ENCODE data around the gene PA2G4.
A peak's percentile ranks its signal among the peaks of the same experiment; 100 is the strongest.

The PA2G4 gene

GRCh38 chr12:56126732-56127239 is 22.4 kb downstream of the PA2G4 start:
- ATAC-seq (ENCODE audit: low read depth) (peak; percentile 14), DNase-seq (ENCODE audit: low spot score in 2 of 2) (peak in 1 of 2 donors; percentile 29)
- peak overlapping the region; percentile 93 for H3K4me3 Mint-ChIP-seq
- H3K4me1 Mint-ChIP-seq = peaks cover 34% of the 10 kb centered on the region
- H3K9me3 Mint-ChIP-seq = no peaks in the 10 kb centered on the region
- peak overlapping the region; percentile 91 for H3K27ac Mint-ChIP-seq
- H3K27me3 Mint-ChIP-seq = no peaks in the 10 kb centered on the region
- H3K36me3 Mint-ChIP-seq = peaks cover 14% of the 10 kb centered on the region

GRCh38 chr12:56127485-56127887 is 23.1 kb downstream of the PA2G4 start:
- Mint-ChIP-seq H3K36me3 (peaks cover 21% of the 10 kb centered on the region), H3K27me3 (no peaks in the 10 kb centered on the region), H3K27ac (peak overlapping the region; percentile 91), H3K4me1 (peaks cover 39% of the 10 kb centered on the region), H3K4me3 (peak overlapping the region; percentile 93), H3K9me3 (no peaks in the 10 kb centered on the region)
- DNase-seq (ENCODE audit: low spot score in 2 of 2) (no peak), ATAC-seq (ENCODE audit: low read depth) (no peak)

- H3K36me3 Mint-ChIP-seq = peaks cover 22% of the 10 kb centered on the region
- peak; percentile 89 to 95 for DNase-seq (ENCODE audit: low spot score in 2 of 2)
- peaks cover 41% of the 10 kb centered on the region for H3K4me1 Mint-ChIP-seq
- no peaks in the 10 kb centered on the region for H3K9me3 Mint-ChIP-seq
- peak; percentile 86 for ATAC-seq (ENCODE audit: low read depth)
- no peaks in the 10 kb centered on the region for H3K27me3 Mint-ChIP-seq
- H3K4me3 Mint-ChIP-seq = peak within 1 kb of the TSS; percentile 93
- H3K27ac Mint-ChIP-seq = peak within 1 kb of the TSS; percentile 91
These were observed 23.7 kb downstream of the PA2G4 start, which contains the start of gene ESYT1 for GRCh38 chr12:56127888-56128669. Gene ESYT1, plus strand, starts transcription at chr12:56128267. Its CDS starts 53 bp downstream, at chr12:56128320.

- peak overlapping the region; percentile 91 for H3K27ac Mint-ChIP-seq
- no peaks in the 10 kb centered on the region for H3K27me3 Mint-ChIP-seq
- peaks cover 26% of the 10 kb centered on the region for H3K36me3 Mint-ChIP-seq
- peak overlapping the region; percentile 93 for H3K4me3 Mint-ChIP-seq
- peaks cover 39% of the 10 kb centered on the region for H3K4me1 Mint-ChIP-seq
- ATAC-seq (ENCODE audit: low read depth) = no peak
- no peak for DNase-seq (ENCODE audit: low spot score in 2 of 2)
- no peaks in the 10 kb centered on the region for H3K9me3 Mint-ChIP-seq
These were observed 24.4 kb downstream of the PA2G4 start for GRCh38 chr12:56128670-56129205.

- peak overlapping the region; percentile 91 for H3K27ac Mint-ChIP-seq
- H3K4me1 Mint-ChIP-seq = peaks cover 35% of the 10 kb centered on the region
- peaks cover 28% of the 10 kb centered on the region for H3K36me3 Mint-ChIP-seq
- no peaks in the 10 kb centered on the region for H3K9me3 Mint-ChIP-seq
- DNase-seq (ENCODE audit: low spot score in 2 of 2) = peak; percentile 45 to 49
- H3K27me3 Mint-ChIP-seq = no peaks in the 10 kb centered on the region
- H3K4me3 Mint-ChIP-seq = peak overlapping the region; percentile 93
- peak; percentile 9 for ATAC-seq (ENCODE audit: low read depth)
These were observed 25.0 kb downstream of the PA2G4 start for GRCh38 chr12:56129206-56129941.

- H3K27me3 Mint-ChIP-seq = no peaks in the 10 kb centered on the region
- ATAC-seq (ENCODE audit: low read depth) = no peak
- no peaks in the 10 kb centered on the region for H3K9me3 Mint-ChIP-seq
- H3K4me3 Mint-ChIP-seq = peak overlapping the region; percentile 93
- DNase-seq (ENCODE audit: low spot score in 2 of 2) = no peak
- peaks cover 35% of the 10 kb centered on the region for H3K4me1 Mint-ChIP-seq
- peak overlapping the region; percentile 48 for H3K27ac Mint-ChIP-seq
- H3K36me3 Mint-ChIP-seq = peaks cover 28% of the 10 kb centered on the region
These were observed 25.7 kb downstream of the PA2G4 start for GRCh38 chr12:56129942-56130495.

GRCh38 chr12:56130876-56131275 is 26.5 kb downstream of the PA2G4 start:
- DNase-seq (ENCODE audit: low spot score in 2 of 2) (no peak), ATAC-seq (ENCODE audit: low read depth) (no peak)
- H3K36me3 Mint-ChIP-seq = peaks cover 29% of the 10 kb centered on the region
- peak overlapping the region; percentile 48 for H3K27ac Mint-ChIP-seq
- H3K27me3 Mint-ChIP-seq = no peaks in the 10 kb centered on the region
- peaks cover 34% of the 10 kb centered on the region for H3K4me1 Mint-ChIP-seq
- no peaks in the 10 kb centered on the region for H3K9me3 Mint-ChIP-seq
- peak overlapping the region; percentile 46 for H3K4me3 Mint-ChIP-seq

GRCh38 chr12:56134897-56135296 is 30.5 kb downstream of the PA2G4 start:
- Mint-ChIP-seq H3K36me3 (peaks cover 51% of the 10 kb centered on the region), H3K9me3 (no peaks in the 10 kb centered on the region), H3K27ac (no peak overlapping the region), H3K4me3 (no peak overlapping the region), H3K27me3 (no peaks in the 10 kb centered on the region), H3K4me1 (peaks cover 14% of the 10 kb centered on the region)
- ATAC-seq (ENCODE audit: low read depth) (no peak), DNase-seq (ENCODE audit: low spot score in 2 of 2) (no peak)

GRCh38 chr12:56137853-56138571 is 33.7 kb downstream of the PA2G4 start:
- Mint-ChIP-seq H3K4me3 (no peak overlapping the region), H3K9me3 (no peaks in the 10 kb centered on the region), H3K4me1 (peaks cover 5% of the 10 kb centered on the region), H3K36me3 (peaks cover 43% of the 10 kb centered on the region), H3K27ac (no peak overlapping the region), H3K27me3 (no peaks in the 10 kb centered on the region)
- ATAC-seq (ENCODE audit: low read depth) (no peak), DNase-seq (ENCODE audit: low spot score in 2 of 2) (no peak)

- Mint-ChIP-seq H3K4me3 (no peak overlapping the region), H3K9me3 (no peaks in the 10 kb centered on the region), H3K27me3 (no peaks in the 10 kb centered on the region), H3K4me1 (peaks cover 11% of the 10 kb centered on the region), H3K27ac (no peak overlapping the region), H3K36me3 (peaks cover 37% of the 10 kb centered on the region)
- ATAC-seq (ENCODE audit: low read depth) = no peak
- no peak for DNase-seq (ENCODE audit: low spot score in 2 of 2)
These were observed 37.8 kb downstream of the PA2G4 start for GRCh38 chr12:56141946-56142784.

GRCh38 chr12:56143217-56143616 is 38.9 kb downstream of the PA2G4 start:
- ATAC-seq (ENCODE audit: low read depth) = no peak
- H3K9me3 Mint-ChIP-seq = no peaks in the 10 kb centered on the region
- H3K36me3 Mint-ChIP-seq = peaks cover 32% of the 10 kb centered on the region
- H3K4me1 Mint-ChIP-seq = peaks cover 11% of the 10 kb centered on the region
- H3K4me3 Mint-ChIP-seq = no peak overlapping the region
- H3K27me3 Mint-ChIP-seq = no peaks in the 10 kb centered on the region
- DNase-seq (ENCODE audit: low spot score in 2 of 2) = no peak
- H3K27ac Mint-ChIP-seq = peak overlapping the region; percentile 3

GRCh38 chr12:56143870-56144269 is 39.5 kb downstream of the PA2G4 start:
- Mint-ChIP-seq H3K36me3 (peaks cover 25% of the 10 kb centered on the region), H3K9me3 (no peaks in the 10 kb centered on the region), H3K27me3 (no peaks in the 10 kb centered on the region), H3K27ac (no peak overlapping the region), H3K4me3 (no peak overlapping the region), H3K4me1 (peaks cover 11% of the 10 kb centered on the region)
- no peak for DNase-seq (ENCODE audit: low spot score in 2 of 2)
- ATAC-seq (ENCODE audit: low read depth) = no peak

GRCh38 chr12:56145217-56145616 is 40.9 kb downstream of the PA2G4 start:
- Mint-ChIP-seq H3K4me3 (no peak overlapping the region), H3K36me3 (peaks cover 22% of the 10 kb centered on the region), H3K27me3 (no peaks in the 10 kb centered on the region), H3K27ac (no peak overlapping the region), H3K4me1 (peaks cover 11% of the 10 kb centered on the region), H3K9me3 (no peaks in the 10 kb centered on the region)
- DNase-seq (ENCODE audit: low spot score in 2 of 2) (no peak), ATAC-seq (ENCODE audit: low read depth) (no peak)

All from memory B cell (primary cell).